Hypothalamus (tissue), 51 donors: ENCODE measurements around the gene JAGN1.
"Not testable (repeated sequence)": the region's sequence is repeated elsewhere in the genome, so short reads cannot be mapped to it uniquely, and the experiment has no call there.

Source experiments
- DNase-seq, 51 donors: peaks; one replicate each; lab custom pipeline; 2025; lab: John Stamatoyannopoulos, UW

JAGN1 gene

GRCh38 chr3:9890249-9891071 is at the start of gene JAGN1:
Gene JAGN1, plus strand, starts transcription at chr3:9890610. Its CDS starts 113 bp downstream, at chr3:9890723.
- DNase-seq: peak; percentile 49 to 93 (median 85)

GRCh38 chr3:9841015-9841414 is 49.4 kb upstream of the JAGN1 start:
- no peak for DNase-seq

DNA sequence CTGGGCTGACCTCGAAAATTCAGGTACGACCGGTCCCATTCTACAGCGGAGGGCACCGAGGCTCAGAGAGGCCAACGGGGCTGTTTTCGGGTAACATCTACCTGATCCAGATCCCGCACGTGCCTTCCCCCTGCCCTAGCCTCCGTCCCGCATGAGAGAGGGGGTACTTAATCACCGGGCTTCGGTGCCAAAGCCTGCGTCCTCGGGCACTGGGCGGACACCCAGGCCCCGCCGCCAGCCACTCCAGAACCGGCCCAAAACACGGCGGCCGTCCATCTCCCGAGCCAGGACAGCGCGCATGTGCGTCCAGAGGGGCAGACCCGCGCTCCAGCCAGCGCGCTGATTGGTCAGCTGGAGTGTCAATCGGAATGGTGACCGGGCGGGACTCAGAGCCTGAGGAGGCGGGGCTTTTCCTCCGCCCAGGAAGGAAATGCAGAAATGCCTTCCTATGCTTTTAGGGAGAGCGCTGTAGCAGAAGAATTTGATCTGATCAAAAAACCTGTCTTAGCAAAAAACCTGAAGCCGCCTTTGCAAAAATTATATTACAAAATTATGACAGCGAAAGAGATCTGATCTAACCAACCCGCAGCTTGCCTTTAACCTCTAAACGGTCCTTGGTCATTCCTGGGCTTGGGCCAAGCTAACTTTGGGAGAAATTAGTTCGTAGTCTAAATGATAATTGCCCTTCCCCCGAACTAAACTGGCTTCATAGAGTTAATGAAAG is 46.5 kb upstream of the JAGN1 start, which contains the start of gene RPUSD3:
RPUSD3 (minus strand) TSS at position 294 of the 724 bp plus-strand sequence; CDS start at position 276, 18 bp downstream.
- peak; percentile 67 to 99 (median 96) for DNase-seq

- no peak for DNase-seq
These were observed 44.2 kb upstream of the JAGN1 start for GRCh38 chr3:9846231-9846630.

DNA sequence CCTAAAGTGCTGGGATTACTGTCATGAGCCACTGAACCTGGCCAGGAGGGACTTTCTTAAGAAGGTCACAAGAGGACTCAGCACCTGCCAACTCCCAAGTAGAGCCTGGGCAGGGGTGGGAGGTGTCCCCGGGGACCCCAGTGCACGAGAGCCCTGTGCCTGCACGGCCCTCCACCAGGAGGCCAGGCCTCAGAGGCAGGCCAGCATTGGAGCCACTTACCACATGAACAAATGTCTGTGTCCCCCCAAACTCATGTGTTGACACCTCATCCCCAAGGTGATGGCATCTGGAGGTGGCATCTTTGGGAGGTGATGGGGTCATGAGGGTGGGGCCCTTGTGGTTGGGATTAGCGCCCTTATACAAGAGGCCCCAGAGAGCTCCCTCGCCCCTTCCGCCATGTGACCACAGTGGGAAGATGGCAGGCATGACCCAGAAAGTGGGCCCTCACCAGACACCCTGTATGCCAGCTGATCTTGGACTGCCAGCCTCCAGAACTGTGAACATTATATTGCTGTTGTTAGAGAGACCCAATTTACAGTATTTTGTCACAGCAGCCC is 43.4 kb upstream of the JAGN1 start:
- DNase-seq: no peak

- DNase-seq: not testable (repeated sequence)
These were observed 42.5 kb upstream of the JAGN1 start for GRCh38 chr3:9847870-9848269.

GRCh38 chr3:9848860-9849259 is 41.5 kb upstream of the JAGN1 start:
- peak in 1 of 51 donors; percentile 25 for DNase-seq

DNA sequence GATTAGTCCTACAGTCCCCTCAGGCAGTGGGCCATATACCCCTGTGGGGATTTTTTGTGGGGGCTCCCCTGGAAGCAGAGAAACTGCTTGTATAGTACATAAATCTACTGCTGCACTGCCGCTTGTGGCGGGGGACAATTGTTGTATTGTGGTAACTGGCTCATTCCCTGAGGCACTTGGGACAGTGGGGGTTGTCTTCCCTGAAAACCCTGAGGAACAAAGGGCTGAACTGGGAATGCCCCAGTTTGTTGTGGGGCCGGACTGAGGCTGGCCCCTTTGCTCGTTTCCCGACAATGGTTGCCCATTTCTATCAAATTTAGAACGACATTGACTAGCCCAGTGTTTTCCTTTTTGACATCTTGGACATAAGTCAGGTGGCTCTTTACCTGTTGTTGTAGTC is 39.0 kb upstream of the JAGN1 start:
- peak in 6 of 51 donors; percentile 6 to 34 (median 19) for DNase-seq

DNA sequence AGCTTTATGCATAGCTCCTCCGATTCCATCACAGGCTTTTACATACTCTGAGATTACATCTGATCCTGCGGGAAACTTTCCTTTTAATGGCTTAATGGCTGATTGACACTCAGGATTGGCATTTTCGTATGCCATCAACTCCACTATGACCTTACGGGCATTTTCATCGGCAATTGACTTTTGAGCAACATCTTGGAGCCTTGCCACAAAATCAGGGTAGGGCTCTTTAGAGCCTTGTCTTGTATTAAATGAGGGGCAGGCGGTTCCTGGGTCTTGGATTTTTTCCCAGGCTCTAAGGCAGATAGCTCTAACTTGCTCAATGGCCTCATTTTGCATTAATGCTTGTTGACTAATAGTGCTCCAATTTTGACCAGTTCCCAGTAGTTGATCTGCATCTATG is 38.5 kb upstream of the JAGN1 start:
- not testable (repeated sequence) for DNase-seq

DNA sequence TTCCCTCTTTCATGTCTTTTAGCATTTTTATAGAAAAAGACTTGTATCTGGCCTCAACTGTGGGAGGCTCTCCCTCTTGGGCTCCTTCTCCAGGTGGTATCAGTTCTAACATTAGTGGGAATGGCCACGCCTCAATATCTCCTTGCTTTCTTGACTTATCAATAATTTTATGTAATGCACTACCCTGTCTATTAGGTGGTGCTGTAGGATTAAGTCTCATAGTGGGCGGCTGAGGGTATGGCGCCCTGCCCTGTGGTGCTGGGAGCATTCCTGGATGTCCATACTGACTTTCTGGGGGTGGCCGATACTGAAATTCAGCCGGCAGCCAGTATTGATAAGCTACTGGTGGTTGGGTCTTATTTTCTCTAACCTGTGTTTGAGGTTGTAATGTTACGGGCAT is 37.9 kb upstream of the JAGN1 start:
- DNase-seq: no peak

GRCh38 chr3:9854291-9854940 is 36.0 kb upstream of the JAGN1 start:
- DNase-seq: not testable (repeated sequence)

DNA sequence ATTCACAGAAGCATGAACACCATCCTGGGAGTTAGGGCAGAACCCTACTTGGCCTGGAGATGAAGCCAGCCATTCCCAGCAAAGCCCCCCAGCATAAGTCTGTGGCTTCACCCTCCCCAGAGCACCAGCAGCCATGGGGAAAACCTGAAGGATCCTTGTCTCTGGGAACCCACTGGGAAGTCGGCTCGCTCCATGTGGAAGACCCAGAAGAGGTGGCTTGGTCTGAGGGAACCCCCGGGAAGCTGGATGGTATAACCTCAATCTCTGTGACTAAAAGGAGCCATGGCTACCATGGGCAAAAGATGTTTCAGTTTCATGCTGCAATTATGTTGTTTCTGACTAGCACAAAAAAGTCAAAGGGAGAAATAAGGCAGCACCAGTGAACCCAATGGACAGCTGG is 34.8 kb upstream of the JAGN1 start:
- no peak for DNase-seq

DNA sequence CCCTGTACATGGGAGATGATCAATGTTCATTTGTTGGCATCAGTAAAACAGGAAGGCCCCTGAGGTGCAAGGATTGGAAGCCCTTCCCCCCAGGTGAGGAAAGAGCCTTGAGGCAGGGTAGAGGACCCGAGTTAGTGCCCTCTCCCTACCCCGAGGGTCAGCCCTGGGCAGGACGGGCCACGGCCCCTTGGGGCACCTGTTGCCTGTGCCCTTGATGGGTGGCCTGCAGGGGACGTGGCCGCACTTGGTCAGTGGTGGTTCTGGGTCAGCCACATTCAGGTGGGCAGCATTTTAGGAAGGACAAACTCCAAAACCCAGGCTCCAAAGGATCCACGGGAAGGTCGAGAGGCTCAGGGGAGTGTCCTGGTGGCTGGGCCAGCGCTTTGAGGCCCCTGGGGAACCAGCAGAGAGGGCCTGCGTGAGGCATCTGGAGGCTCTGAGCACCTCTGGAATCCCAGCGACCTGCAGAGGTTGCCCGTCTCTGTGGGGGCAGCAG is 30.8 kb upstream of the JAGN1 start:
- DNase-seq: no peak

GRCh38 chr3:9861201-9861600 is 29.2 kb upstream of the JAGN1 start:
- no peak for DNase-seq

DNA sequence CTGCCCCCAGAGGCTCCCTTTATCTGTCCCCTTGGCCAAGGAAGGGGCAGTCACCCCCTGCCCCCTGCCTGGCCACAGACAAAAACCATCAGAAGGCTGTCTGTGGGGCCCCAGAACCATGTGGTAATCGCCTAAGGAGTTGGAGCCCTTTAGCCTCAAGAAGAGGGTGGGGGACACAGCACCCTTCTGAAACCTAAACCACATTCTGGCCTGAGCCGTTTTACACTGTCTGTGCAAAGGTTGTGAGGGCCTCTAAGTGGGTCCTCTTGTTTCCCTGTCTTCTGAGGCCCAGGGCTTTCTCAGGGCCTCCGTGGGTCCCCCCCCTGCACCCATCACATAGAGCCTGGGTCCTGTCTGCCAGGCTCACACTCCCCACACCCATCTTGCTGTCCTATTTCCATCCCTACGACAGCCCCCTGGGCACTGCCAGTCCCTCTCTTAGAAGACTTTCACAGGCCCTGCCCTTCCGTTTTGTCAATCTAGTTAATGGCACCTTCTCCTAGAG is 28.7 kb upstream of the JAGN1 start:
- no peak for DNase-seq

DNA sequence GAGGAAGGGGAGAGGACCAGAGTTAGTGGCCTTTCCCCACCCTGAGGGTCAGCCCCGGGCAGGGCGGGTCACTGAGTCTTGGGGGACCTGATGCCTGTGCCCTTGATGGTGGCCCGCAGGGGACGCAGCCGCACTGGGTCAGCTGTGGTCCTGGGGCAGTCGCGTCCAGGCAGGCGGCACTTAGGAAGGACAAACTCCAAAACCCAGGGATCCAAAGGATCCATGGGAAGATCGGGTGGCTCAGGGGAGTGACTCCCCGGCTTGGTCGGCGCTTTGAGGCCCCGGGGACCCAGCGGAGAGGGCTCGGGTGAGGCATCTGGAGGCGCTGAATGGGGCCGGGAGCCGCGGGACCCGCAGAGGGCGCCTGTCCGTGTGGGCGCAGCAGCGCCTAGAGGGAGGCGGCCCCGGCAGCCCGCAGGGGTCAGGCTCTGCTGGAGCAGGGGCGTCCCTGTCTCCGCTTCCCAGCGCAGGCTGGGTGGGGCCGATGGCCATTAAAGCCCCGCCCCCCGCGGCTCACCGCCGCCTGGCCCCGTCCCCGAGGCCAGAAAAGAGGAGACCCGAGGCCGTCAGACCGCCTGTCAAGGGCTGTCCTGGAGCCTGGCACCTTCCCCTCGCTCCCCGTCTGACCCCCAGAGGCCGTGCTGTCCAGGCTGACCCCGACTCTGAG is 27.9 kb upstream of the JAGN1 start:
- peak in 1 of 51 donors; percentile 8 for DNase-seq

DNA sequence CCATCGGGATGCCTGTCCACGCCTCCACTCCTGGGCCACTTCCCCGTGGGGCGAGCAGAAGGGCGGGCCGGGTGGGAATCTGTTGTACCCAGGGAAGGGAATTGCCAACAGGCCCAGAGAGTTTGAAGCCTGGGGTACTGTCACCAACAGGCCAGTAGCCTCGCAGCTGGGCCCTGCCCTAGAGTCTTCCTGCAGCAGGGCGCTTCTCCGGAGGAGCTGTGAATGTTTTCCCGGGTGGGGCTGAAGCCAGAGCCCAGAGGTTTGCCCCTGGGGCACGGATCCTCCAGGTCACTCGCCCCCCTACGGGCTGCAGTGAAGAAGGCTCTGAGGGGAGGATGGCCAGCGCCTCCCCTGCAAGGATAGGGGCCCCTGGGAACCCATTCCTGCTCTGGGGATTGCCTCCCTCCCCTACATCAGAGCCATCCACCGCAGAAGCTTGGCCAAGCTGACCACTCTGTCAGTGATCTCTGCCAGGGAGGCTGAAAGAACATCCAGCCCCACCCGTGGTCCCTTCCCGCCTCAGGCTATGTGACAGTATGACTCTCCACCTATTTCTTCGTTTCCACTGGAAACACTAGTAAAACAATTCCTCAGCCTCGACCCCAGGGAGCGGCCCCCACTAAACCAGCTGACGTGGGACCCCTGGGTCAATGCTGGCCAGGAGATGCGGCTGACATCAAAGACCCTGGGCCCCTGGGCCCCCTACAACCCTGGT is 27.2 kb upstream of the JAGN1 start:
- DNase-seq: no peak

DNA sequence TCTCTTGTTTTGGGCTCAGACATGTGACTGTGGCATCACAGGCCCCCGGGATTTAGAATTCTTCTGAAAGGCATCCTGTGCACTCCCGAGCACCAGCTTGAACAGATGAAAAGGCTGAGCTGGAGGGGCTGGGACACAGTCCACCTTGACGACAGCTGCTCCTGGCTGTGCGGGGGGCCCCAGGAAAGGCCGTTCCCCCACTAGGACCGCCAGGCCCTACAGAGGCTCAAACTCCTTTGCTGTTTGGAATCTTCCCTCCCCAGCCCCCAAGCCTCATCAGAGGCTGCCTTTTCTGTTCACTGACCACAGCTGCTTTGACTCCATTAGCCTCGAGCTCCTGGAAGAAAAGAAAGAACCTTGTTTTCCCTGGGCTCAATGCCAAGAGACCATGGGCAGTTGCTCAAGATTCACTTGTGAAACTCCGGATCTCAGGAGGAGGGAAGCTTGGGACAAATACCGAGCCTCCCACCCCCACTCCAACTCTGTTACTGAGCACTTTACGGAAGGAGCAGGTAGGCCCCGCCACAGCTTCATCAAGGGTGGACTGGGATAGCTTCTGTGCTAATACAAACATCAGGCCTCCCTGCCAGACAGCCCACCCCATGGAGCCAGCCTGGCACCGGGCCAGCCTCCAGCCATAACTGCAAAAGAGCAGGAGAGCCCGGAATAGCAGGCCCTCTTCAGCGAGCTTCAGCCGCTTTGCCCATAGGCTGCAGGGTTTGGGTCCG is 26.0 kb upstream of the JAGN1 start:
- DNase-seq: peak in 47 of 51 donors; percentile 16 to 88 (median 56)
